ENCODE measurements around the gene FRG2B.
"Not testable (repeated sequence)": the region's sequence is repeated elsewhere in the genome, so short reads cannot be mapped to it uniquely, and the experiment has no call there.

The FRG2B gene

GRCh38 chr10:133600657-133601056 is 25.9 kb downstream of the FRG2B start:
- H3K27ac ChIP-seq = no peak overlapping the region
- CTCF ChIA-PET = no interaction called here
- POLR2A ChIA-PET (ENCODE audit: low non-redundant PET) = no interaction called here
- DNase-seq (ENCODE audit: low spot score) = no peak
- no peak for TF ChIP-seq CTCF (conservative IDR thresholded peaks at IDR 0.05; ENCODE audit: low read depth)

- H3K27ac ChIP-seq; POLR2A ChIA-PET (ENCODE audit: low non-redundant PET); CTCF ChIA-PET; DNase-seq (ENCODE audit: low spot score): not testable (repeated sequence)
Observed at GRCh38 chr10:133599869-133600268, 26.7 kb downstream of the FRG2B start.

GRCh38 chr10:133592716-133593115 is 33.9 kb downstream of the FRG2B start:
- DNase-seq (ENCODE audit: low spot score) = no peak
- TF ChIP-seq CTCF (conservative IDR thresholded peaks at IDR 0.05; ENCODE audit: low read depth) = no peak
- no peak overlapping the region for H3K27ac ChIP-seq
- POLR2A ChIA-PET (ENCODE audit: low non-redundant PET) = no interaction called here
- CTCF ChIA-PET = no interaction called here

GRCh38 chr10:133590970-133591359 is 35.6 kb downstream of the FRG2B start:
- POLR2A ChIA-PET (ENCODE audit: low non-redundant PET) = no interaction called here
- TF ChIP-seq CTCF (conservative IDR thresholded peaks at IDR 0.05; ENCODE audit: low read depth) = no peak
- CTCF ChIA-PET = interaction anchor here (0.7 kb wide), 1 partner anchor 261 kb away, joined by 3 read pairs; no protein-coding TSS in a partner anchor
- DNase-seq (ENCODE audit: low spot score) = no peak
- no peak overlapping the region for H3K27ac ChIP-seq

GRCh38 chr10:133590226-133590969 is 36.2 kb downstream of the FRG2B start:
- no peak for TF ChIP-seq CTCF (conservative IDR thresholded peaks at IDR 0.05; ENCODE audit: low read depth)
- CTCF ChIA-PET = interaction anchor here (0.7 kb wide), 1 partner anchor 260 kb away, joined by 3 read pairs; no protein-coding TSS in a partner anchor
- no peak for DNase-seq (ENCODE audit: low spot score)
- H3K27ac ChIP-seq = no peak overlapping the region
- POLR2A ChIA-PET (ENCODE audit: low non-redundant PET) = no interaction called here

- DNase-seq (ENCODE audit: low spot score); H3K27ac ChIP-seq; CTCF ChIA-PET; POLR2A ChIA-PET (ENCODE audit: low non-redundant PET): not testable (repeated sequence)
Observed at GRCh38 chr10:133577037-133577436, 49.6 kb downstream of the FRG2B start.

Data from RWPE1 (cell line).